Upper lobe of left lung (tissue), 6 donors: ENCODE results near the gene CD6. TPM values are rescaled to one million over a fixed set of nuclear protein-coding genes. Genes with fewer than 3 reads are reported as not detected.
A peak's percentile ranks its signal among the peaks of the same experiment; 100 is the strongest.

Experiments
- ATAC-seq, 2 donors: fragments of 200-7000 bp; cut with Tn5 transposase; one replicate each; pipeline ENCODE4 v1.9.1; 2022; ENCODE audit warnings: mild to moderate bottlenecking in 2 of 2, moderate library complexity in 2 of 2; ENCODE audit not compliant: low FRiP score in 2 of 2
- DNase-seq, 2 donors: peaks; one replicate each; pipeline ENCODE4 v3.0.0-alpha.2; 2019 to 2020
- H3K27ac ChIP-seq, 4 donors: fragments of 200-600 bp; sonication (generic); one replicate each; pipeline ENCODE4 v1.5.1; 2016 to 2019
- H3K27me3 ChIP-seq, 4 donors: fragments of 200-600 bp; sonication (generic); one replicate each; pipeline ENCODE4 v1.5.1; 2017 to 2019
- H3K36me3 ChIP-seq, 4 donors: fragments of 200-600 bp; sonication (generic); one replicate each; pipeline ENCODE4 v1.5.1; 2016 to 2019
- H3K4me1 ChIP-seq, 4 donors: fragments of 200-600 bp; sonication (generic); one replicate each; pipeline ENCODE4 v1.5.1; 2018 to 2019
- H3K4me3 ChIP-seq, 4 donors: fragments of 200-600 bp; sonication (generic); one replicate each; pipeline ENCODE4 v1.5.1; 2017 to 2019; ENCODE audit warnings: mild to moderate bottlenecking in 2 of 4, moderate library complexity in 1 of 4
- H3K9me3 ChIP-seq, 4 donors: fragments of 200-600 bp; sonication (generic); one replicate each; pipeline ENCODE4 v1.5.1; 2018 to 2019
- CTCF ChIP-seq, 6 experiments: fragments of 450-650 bp in 4 of 6; fragments of 200-600 bp in 2 of 6; sonication (generic) in 2 of 6; IDR thresholded peaks; one replicate each; pipeline ENCODE4 v1.5.1; 2016 to 2019; ENCODE audit warnings: antibody characterized with exemption in 6 of 6
- EP300 ChIP-seq, 4 donors: sonication (generic); formaldehyde crosslinking; IDR thresholded peaks; one replicate each; pipeline ENCODE4 v1.5.1; 2017; ENCODE audit warnings: antibody characterized with exemption in 4 of 4, control low read depth in 2 of 4
- POLR2A ChIP-seq, 4 donors: fragments of 450-650 bp; IDR thresholded peaks; one replicate each; pipeline ENCODE4 v1.5.1; 2016 to 2017; ENCODE audit warnings: antibody characterized with exemption in 4 of 4, mild to moderate bottlenecking in 2 of 4
- POLR2AphosphoS5 ChIP-seq, 2 donors: sonication (generic); formaldehyde crosslinking; IDR thresholded peaks; one replicate each; pipeline ENCODE4 v1.5.1; 2017; ENCODE audit warnings: antibody characterized with exemption in 2 of 2
- WGBS, 2 donors: methylation state at CpG; one replicate each; pipeline ENCODE4 v1.1.5; 2017 to 2018; 5-methylcytosine and 5-hydroxymethylcytosine counted together
- total RNA-seq, 6 donors: library from RNA; depleted of rRNA in 4 of 6; stranded (reverse); fragments of >200 nt in 4 of 6; gene quantifications; one replicate each; pipeline versions ENCODE4 v1.1.0 to v1.2.1, GENCODE V29; 2016 to 2021
- donor health status: DM: no; HTN: no; CAD: no; lungs with moderate emphysema.
- donor health status: DM: no; HTN: yes; CAD: no; lungs with severe emphysema.

Gene CD6
- total RNA-seq, 6 donors from 2014 or later, result 3.8 to 27.2 (median 5.3) TPM

GRCh38 chr11:61042961-61043540 is 71.6 kb downstream of the CD6 start:
- peaks cover 4 to 18% (median 7%) of the 10 kb centered on the region in 4 donors for H3K4me1 ChIP-seq
- no peaks in the 10 kb centered on the region for H3K9me3 ChIP-seq
- H3K27me3 ChIP-seq, result no peaks in the 10 kb centered on the region
- ATAC-seq, result no peak
- TF ChIP-seq POLR2AphosphoS5 (IDR thresholded peaks at IDR 0.05) (no peak), EP300 (IDR thresholded peaks at IDR 0.05) (no peak), CTCF (IDR thresholded peaks at IDR 0.05) (no peak), POLR2A (IDR thresholded peaks at IDR 0.05) (no peak)
- no peak overlapping the region for H3K4me3 ChIP-seq
- H3K27ac ChIP-seq, result peak overlapping the region in 1 of 4 donors; percentile 17
- 87 to 92% methylated on average over 14 of the region's 14 CpGs for WGBS, 2 donors
- no peaks in the 10 kb centered on the region for H3K36me3 ChIP-seq
- DNase-seq, result no peak

GRCh38 chr11:61045271-61045670 is 73.8 kb downstream of the CD6 start:
- H3K4me3 ChIP-seq, result no peak overlapping the region
- no peaks in the 10 kb centered on the region for H3K36me3 ChIP-seq
- TF ChIP-seq CTCF (IDR thresholded peaks at IDR 0.05), result no peak
- no peak for TF ChIP-seq POLR2AphosphoS5 (IDR thresholded peaks at IDR 0.05)
- TF ChIP-seq EP300 (IDR thresholded peaks at IDR 0.05), result no peak
- no peak for TF ChIP-seq POLR2A (IDR thresholded peaks at IDR 0.05)
- no peak overlapping the region for H3K27ac ChIP-seq
- no peaks in the 10 kb centered on the region for H3K27me3 ChIP-seq
- no peaks in the 10 kb centered on the region for H3K9me3 ChIP-seq
- 80 to 84% methylated on average over 7 of the region's 7 CpGs for WGBS, 2 donors
- no peak for ATAC-seq
- H3K4me1 ChIP-seq, result peaks cover 4 to 18% (median 12%) of the 10 kb centered on the region in 4 donors
- DNase-seq, result no peak

GRCh38 chr11:61046833-61047232 is 75.4 kb downstream of the CD6 start:
- no peak for TF ChIP-seq CTCF (IDR thresholded peaks at IDR 0.05)
- TF ChIP-seq POLR2AphosphoS5 (IDR thresholded peaks at IDR 0.05), result no peak
- TF ChIP-seq POLR2A (IDR thresholded peaks at IDR 0.05), result no peak
- no peak for TF ChIP-seq EP300 (IDR thresholded peaks at IDR 0.05)
- H3K36me3 ChIP-seq, result no peaks in the 10 kb centered on the region
- no peaks in the 10 kb centered on the region for H3K27me3 ChIP-seq
- 68 to 81% methylated on average over 2 of the region's 2 CpGs for WGBS, 2 donors
- no peak overlapping the region for H3K4me3 ChIP-seq
- H3K27ac ChIP-seq, result no peak overlapping the region
- ATAC-seq (no peak), DNase-seq (no peak)
- peaks cover 4 to 20% (median 10%) of the 10 kb centered on the region in 4 donors for H3K4me1 ChIP-seq
- no peaks in the 10 kb centered on the region for H3K9me3 ChIP-seq

- 74 to 81% methylated on average over 12 of the region's 12 CpGs for WGBS, 2 donors
- TF ChIP-seq POLR2A (IDR thresholded peaks at IDR 0.05) (no peak), CTCF (IDR thresholded peaks at IDR 0.05) (no peak), EP300 (IDR thresholded peaks at IDR 0.05) (no peak), POLR2AphosphoS5 (IDR thresholded peaks at IDR 0.05) (no peak)
- Histone ChIP-seq H3K27ac (no peak overlapping the region), H3K4me1 (peaks cover 0 to 13% (median 6%) of the 10 kb centered on the region in 4 donors), H3K9me3 (no peaks in the 10 kb centered on the region), H3K27me3 (no peaks in the 10 kb centered on the region), H3K4me3 (no peak overlapping the region), H3K36me3 (no peaks in the 10 kb centered on the region)
- DNase-seq, result no peak
- ATAC-seq, result no peak
These were observed 77.0 kb downstream of the CD6 start for GRCh38 chr11:61048368-61049062.

- no peak overlapping the region for H3K4me3 ChIP-seq
- DNase-seq (no peak), ATAC-seq (no peak)
- TF ChIP-seq POLR2AphosphoS5 (IDR thresholded peaks at IDR 0.05) (no peak), POLR2A (IDR thresholded peaks at IDR 0.05) (no peak), EP300 (IDR thresholded peaks at IDR 0.05) (no peak), CTCF (IDR thresholded peaks at IDR 0.05) (no peak)
- no peaks in the 10 kb centered on the region for H3K36me3 ChIP-seq
- H3K27me3 ChIP-seq, result no peaks in the 10 kb centered on the region
- peaks cover 0 to 13% (median 6%) of the 10 kb centered on the region in 4 donors for H3K4me1 ChIP-seq
- H3K9me3 ChIP-seq, result no peaks in the 10 kb centered on the region
- peak overlapping the region in 1 of 4 donors; percentile 45 for H3K27ac ChIP-seq
- WGBS, 2 donors, result 55 to 57% methylated on average over 4 of the region's 4 CpGs
These were observed 77.5 kb downstream of the CD6 start for GRCh38 chr11:61049063-61049377.
